Neuronal stem cell (in vitro differentiated cells): Measurements from ENCODE around the gene LRP1B.

Source experiments
- DNase-seq: peaks from one replicate; pipeline ENCODE4 v3.0.0-alpha.2; 2013; ENCODE audit warnings: low spot score
- H2AFZ ChIP-seq: one replicate; pipeline ENCODE4 v1.6.1; 2013; ENCODE audit warnings: mild to moderate bottlenecking, low read length, inconsistent platforms
- H2AK5ac ChIP-seq: 2 replicates; pipeline ENCODE4 v1.6.1; 2013; ENCODE audit warnings: low read depth, mild to moderate bottlenecking, inconsistent platforms, low read length, moderate library complexity, mixed read lengths
- H2BK120ac ChIP-seq: 2 replicates; pipeline ENCODE4 v1.6.1; 2013; ENCODE audit warnings: low read depth, mild to moderate bottlenecking, inconsistent platforms, low read length, moderate library complexity, mixed read lengths
- H2BK12ac ChIP-seq: one replicate; pipeline ENCODE4 v1.6.1; 2013; ENCODE audit warnings: low read length, inconsistent platforms
- H2BK15ac ChIP-seq: 2 replicates; pipeline ENCODE4 v1.6.1; 2013; ENCODE audit warnings: mild to moderate bottlenecking, low read length, inconsistent platforms, mixed read lengths
- H2BK5ac ChIP-seq: one replicate; pipeline ENCODE4 v1.6.1; 2013; ENCODE audit warnings: inconsistent platforms, mild to moderate bottlenecking, low read length, moderate library complexity
- H3K14ac ChIP-seq: one replicate; pipeline ENCODE4 v1.6.1; 2013; ENCODE audit warnings: low read length, inconsistent platforms
- H3K18ac ChIP-seq: 2 replicates; pipeline ENCODE4 v1.6.1; 2013; ENCODE audit warnings: low read length, inconsistent platforms
- H3K23ac ChIP-seq: 2 replicates; pipeline ENCODE4 v1.6.1; 2013; ENCODE audit warnings: low read depth, mild to moderate bottlenecking, mixed read lengths, low read length, inconsistent platforms; ENCODE audit not compliant: poor library complexity
- H3K27ac ChIP-seq: replicated peaks from 3 replicates; pipeline ENCODE4 v1.5.1; 2013; ENCODE audit warnings: low read length, inconsistent platforms
- H3K27me3 ChIP-seq, 3 experiments: 2 replicates each; pipeline ENCODE4 v1.6.1; 2013; ENCODE audit warnings: low read length in 3 of 3, mild to moderate bottlenecking in 2 of 3, inconsistent platforms in 1 of 3, low read depth in 1 of 3, mixed read lengths in 1 of 3, moderate library complexity in 1 of 3; ENCODE audit not compliant: control insufficient read depth in 3 of 3, insufficient read depth in 3 of 3
- H3K36me3 ChIP-seq, 2 donors: replicated peaks in 1 of 2; 2 replicates each; pipeline ENCODE4 v1.6.1; 2013; ENCODE audit warnings: low read length in 2 of 2; ENCODE audit not compliant: control insufficient read depth in 2 of 2, insufficient read depth in 2 of 2
- H3K4ac ChIP-seq: 2 replicates; pipeline ENCODE4 v1.6.1; 2013; ENCODE audit warnings: inconsistent platforms, mild to moderate bottlenecking, low read length, moderate library complexity
- H3K4me1 ChIP-seq, 2 donors: 1 replicate in 1 of 2; 2 replicates in 1 of 2; pipeline ENCODE4 v1.6.1; 2013; ENCODE audit warnings: low read length in 2 of 2, low read depth in 1 of 2; ENCODE audit not compliant: control insufficient read depth in 2 of 2, insufficient read depth in 1 of 2
- H3K4me2 ChIP-seq: one replicate; pipeline ENCODE4 v1.6.1; 2013; ENCODE audit warnings: mild to moderate bottlenecking, low read length, inconsistent platforms; ENCODE audit not compliant: insufficient read depth, poor library complexity, severe bottlenecking
- H3K4me3 ChIP-seq, 2 donors: 2 replicates each; pipeline ENCODE4 v1.5.1; 2013; ENCODE audit warnings: low read length in 2 of 2, mild to moderate bottlenecking in 2 of 2, inconsistent platforms in 1 of 2, moderate library complexity in 1 of 2
- H3K79me1 ChIP-seq: one replicate; pipeline ENCODE4 v1.6.1; 2013; ENCODE audit warnings: low read depth, mild to moderate bottlenecking, inconsistent platforms, low read length, moderate library complexity
- H3K9ac ChIP-seq: one replicate; pipeline ENCODE4 v1.6.1; 2013; ENCODE audit warnings: mild to moderate bottlenecking, low read depth, low read length, inconsistent platforms; ENCODE audit not compliant: poor library complexity
- H3K9me3 ChIP-seq, 2 donors: replicated peaks in 1 of 2; 2 replicates each; pipeline versions ENCODE3 to v1.6.1; 2013; ENCODE audit warnings: low read length in 2 of 2, mild to moderate bottlenecking in 2 of 2, inconsistent platforms in 1 of 2, low read depth in 1 of 2, mixed read lengths in 1 of 2, moderate library complexity in 1 of 2; ENCODE audit not compliant: control insufficient read depth in 2 of 2, insufficient read depth in 1 of 2
- H4K8ac ChIP-seq: one replicate; pipeline ENCODE4 v1.6.1; 2013; ENCODE audit warnings: low read depth, mild to moderate bottlenecking, inconsistent platforms, low read length, moderate library complexity
- H4K91ac ChIP-seq: one replicate; pipeline ENCODE4 v1.6.1; 2013; ENCODE audit warnings: low read length, low read depth, mild to moderate bottlenecking, inconsistent platforms; ENCODE audit not compliant: poor library complexity
- WGBS, 2 donors: extraction: QIAGEN DNeasy Blood & Tissue Kit; methylation state at CpG; one replicate each; pipeline ENCODE4 v1.1.7; 2013; ENCODE audit warnings: missing lambda C conversion rate in 2 of 2, mixed read lengths in 1 of 2; ENCODE audit not compliant: insufficient read length in 2 of 2, insufficient replicate concordance in 1 of 2; ENCODE audit errors: extremely low coverage in 2 of 2; 5-methylcytosine and 5-hydroxymethylcytosine counted together

LRP1B gene

GRCh38 chr2:140695155-140695554, 1435.7 kb downstream of the LRP1B start:
- Histone ChIP-seq H3K4ac (no peak overlapping the region), H2AFZ (peak overlapping the region; percentile 35), H3K36me3 (no peaks in the 10 kb centered on the region), H4K91ac (no peak overlapping the region), H3K4me3 (no peak overlapping the region), H3K79me1 (no peaks in the 10 kb centered on the region), H4K8ac (no peak overlapping the region), H2BK15ac (no peak overlapping the region), H2BK12ac (no peak overlapping the region), H3K9me3 (no peaks in the 10 kb centered on the region), H3K27me3 (no peaks in the 10 kb centered on the region), H3K4me2 (no peak overlapping the region), H3K9ac (no peak overlapping the region), H3K4me1 (no peaks in the 10 kb centered on the region), H3K14ac (no peak overlapping the region), H3K27ac (no peak overlapping the region), H3K23ac (no peak overlapping the region), H2BK120ac (no peak overlapping the region), H3K18ac (no peak overlapping the region), H2BK5ac (no peak overlapping the region), H2AK5ac (no peak overlapping the region)
- WGBS, 2 donors: no CpG with 5 or more reads among the region's 1 CpG
- no peak for DNase-seq

DNA sequence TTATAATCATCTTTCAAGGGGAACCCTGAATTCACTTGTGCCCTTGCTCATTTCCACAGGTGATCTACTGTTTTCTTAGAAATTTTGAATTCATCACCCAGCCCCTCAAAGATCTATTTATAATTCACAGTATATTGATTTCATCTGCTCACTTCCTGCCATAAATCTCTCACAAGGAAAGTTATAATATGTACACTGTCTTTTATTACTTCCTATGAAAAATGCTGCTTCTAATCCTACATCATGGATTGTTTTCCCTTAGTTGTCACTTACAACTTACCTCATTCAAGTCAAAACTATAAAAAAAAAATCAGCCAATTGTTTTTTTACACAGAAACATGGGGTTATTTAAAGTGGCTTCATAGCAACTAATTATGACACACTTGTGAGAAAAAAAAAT, 1443.0 kb downstream of the LRP1B start:
- no peak overlapping the region for H2BK12ac ChIP-seq
- no peak overlapping the region for H3K14ac ChIP-seq
- H2BK15ac ChIP-seq: no peak overlapping the region

DNA sequence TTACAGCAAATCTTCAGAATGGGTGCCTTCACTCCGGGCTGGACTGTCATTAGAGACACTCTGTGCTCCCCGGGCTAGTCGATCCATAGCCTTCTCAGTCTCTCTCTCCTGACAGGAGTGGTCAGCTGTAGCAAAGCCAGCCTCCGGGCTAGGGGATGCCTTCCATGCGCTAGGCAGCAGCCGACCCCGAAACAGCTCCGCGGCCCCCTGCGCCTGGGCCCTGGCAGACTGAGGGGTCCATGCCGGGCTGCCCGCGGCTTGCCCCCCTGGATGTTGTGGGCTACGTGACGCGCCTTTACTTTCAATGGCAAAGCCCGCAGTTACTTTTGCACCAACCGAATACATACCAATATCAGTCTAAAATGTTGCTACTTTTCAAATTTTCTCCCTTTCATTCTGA, 1447.2 kb downstream of the LRP1B start:
- H2BK120ac ChIP-seq: no peak overlapping the region
- H2BK15ac ChIP-seq: no peak overlapping the region
- no peak overlapping the region for H2AFZ ChIP-seq
- H2AK5ac ChIP-seq: no peak overlapping the region
- H2BK12ac ChIP-seq: no peak overlapping the region
- H3K14ac ChIP-seq: peak overlapping the region; percentile 9
- no peak overlapping the region for H3K4me2 ChIP-seq
- H3K27me3 ChIP-seq: no peaks in the 10 kb centered on the region
- no CpG with 5 or more reads among the region's 18 CpGs for WGBS, 2 donors
- H3K4ac ChIP-seq: no peak overlapping the region
- H4K91ac ChIP-seq: no peak overlapping the region
- H3K79me1 ChIP-seq: no peaks in the 10 kb centered on the region
- H4K8ac ChIP-seq: no peak overlapping the region
- DNase-seq: no peak
- H3K27ac ChIP-seq: no peak overlapping the region
- no peak overlapping the region for H2BK5ac ChIP-seq
- no peak overlapping the region for H3K23ac ChIP-seq
- H3K36me3 ChIP-seq: no peaks in the 10 kb centered on the region
- no peaks in the 10 kb centered on the region for H3K9me3 ChIP-seq
- H3K4me3 ChIP-seq: no peak overlapping the region
- H3K9ac ChIP-seq: no peak overlapping the region
- no peak overlapping the region for H3K18ac ChIP-seq
- no peaks in the 10 kb centered on the region for H3K4me1 ChIP-seq

More for the DNA sequence above, 1443.0 kb downstream of the LRP1B start:
- Histone ChIP-seq H3K27ac (no peak overlapping the region), H3K9me3 (no peaks in the 10 kb centered on the region), H3K18ac (no peak overlapping the region), H3K36me3 (no peaks in the 10 kb centered on the region), H4K8ac (no peak overlapping the region), H3K27me3 (no peaks in the 10 kb centered on the region), H3K9ac (no peak overlapping the region), H3K23ac (no peak overlapping the region), H4K91ac (no peak overlapping the region), H2AK5ac (no peak overlapping the region), H3K4me1 (no peaks in the 10 kb centered on the region), H3K4ac (no peak overlapping the region), H3K4me3 (no peak overlapping the region), H2AFZ (no peak overlapping the region), H3K4me2 (no peak overlapping the region), H2BK5ac (no peak overlapping the region), H3K79me1 (no peaks in the 10 kb centered on the region), H2BK120ac (no peak overlapping the region)
- DNase-seq: no peak

- no peak overlapping the region for H3K4me2 ChIP-seq
- no peaks in the 10 kb centered on the region for H3K4me1 ChIP-seq
- H3K9ac ChIP-seq: no peak overlapping the region
- no peak overlapping the region for H3K14ac ChIP-seq
- DNase-seq: no peak
- no peak overlapping the region for H3K27ac ChIP-seq
- H2AFZ ChIP-seq: no peak overlapping the region
- no peak overlapping the region for H2BK5ac ChIP-seq
- H3K18ac ChIP-seq: no peak overlapping the region
- no peak overlapping the region for H2BK12ac ChIP-seq
- no CpG with 5 or more reads among the region's 1 CpG for WGBS, 2 donors
- no peak overlapping the region for H2BK15ac ChIP-seq
- no peak overlapping the region for H3K4ac ChIP-seq
- H3K27me3 ChIP-seq: no peaks in the 10 kb centered on the region
- no peaks in the 10 kb centered on the region for H3K9me3 ChIP-seq
- no peak overlapping the region for H4K91ac ChIP-seq
- no peak overlapping the region for H4K8ac ChIP-seq
- no peak overlapping the region for H3K4me3 ChIP-seq
- H2AK5ac ChIP-seq: no peak overlapping the region
- no peaks in the 10 kb centered on the region for H3K79me1 ChIP-seq
- no peak overlapping the region for H3K23ac ChIP-seq
- H2BK120ac ChIP-seq: no peak overlapping the region
- H3K36me3 ChIP-seq: no peaks in the 10 kb centered on the region
These were observed 1450.0 kb downstream of the LRP1B start for GRCh38 chr2:140680862-140681261.
